Activated CD8-positive, alpha-beta T cell treated with anti-CD3 and anti-CD28 coated beads for 36 hours (primary cell): ENCODE results near the gene GEMIN5. TPM values are rescaled to one million over a fixed set of nuclear protein-coding genes. Genes with fewer than 3 reads are reported as not detected.
"Not testable (repeated sequence)": the region's sequence is repeated elsewhere in the genome, so short reads cannot be mapped to it uniquely, and the experiment has no call there.

Experiments
- ATAC-seq: fragments of 200-7000 bp; cut with Tn5 transposase; one replicate; pipeline ENCODE4 v1.10.0; 2021; ENCODE audit warnings: mild to moderate bottlenecking, moderate library complexity
- CTCF ChIA-PET: fragments of 350-600 bp; sonication (Branson Sonifier 250); formaldehyde crosslinking; loops from one replicate; lab custom pipeline; 2021; ENCODE audit warnings: antibody characterized with exemption; lab: Charles Lee
- POLR2A ChIA-PET: fragments of 350-600 bp; sonication (Branson Sonifier 250); formaldehyde crosslinking; loops from one replicate; lab custom pipeline; 2021; ENCODE audit warnings: antibody characterized with exemption; lab: Charles Lee
- DNase-seq: peaks from one replicate; pipeline ENCODE4 v3.0.0-alpha.2; 2020
- H3K27ac Mint-ChIP-seq: one replicate; pipeline ENCODE4 v1.8.0; 2021; ENCODE audit warnings: mild to moderate bottlenecking, mixed read lengths
- H3K27me3 Mint-ChIP-seq: one replicate; pipeline ENCODE4 v1.8.0; 2021; ENCODE audit warnings: mixed read lengths
- H3K36me3 Mint-ChIP-seq: one replicate; pipeline ENCODE4 v1.8.0; 2021; ENCODE audit warnings: low read depth, mixed read lengths
- H3K4me1 Mint-ChIP-seq: one replicate; pipeline ENCODE4 v1.8.0; 2021; ENCODE audit warnings: low read depth, mixed read lengths
- H3K4me3 Mint-ChIP-seq: one replicate; pipeline ENCODE4 v1.8.0; 2021; ENCODE audit warnings: mild to moderate bottlenecking, moderate library complexity, mixed read lengths
- H3K9me3 Mint-ChIP-seq: one replicate; pipeline ENCODE4 v1.8.0; 2021; ENCODE audit warnings: mixed read lengths
- intact Hi-C: fragments of 100-400 bp; cut with micrococcal nuclease; formaldehyde crosslinking; loops from one replicate; pipeline ENCODE4 v1.10.0; 2022
- total RNA-seq, 2 experiments: library from RNA; stranded (reverse); gene quantifications; one replicate each; pipeline ENCODE4 v1.2.3, GENCODE V29; 2021
- TF ChIP-seq, protein P1 (sequence below): fragments of 200-600 bp; IDR thresholded peaks from one replicate; pipeline ENCODE4 v1.8.0; 2022; ENCODE audit warnings: antibody characterized with exemption, mild to moderate bottlenecking

GEMIN5 gene
- total RNA-seq, 2 experiments from 2014 or later, result 32.1 to 33.0 TPM

DNA sequence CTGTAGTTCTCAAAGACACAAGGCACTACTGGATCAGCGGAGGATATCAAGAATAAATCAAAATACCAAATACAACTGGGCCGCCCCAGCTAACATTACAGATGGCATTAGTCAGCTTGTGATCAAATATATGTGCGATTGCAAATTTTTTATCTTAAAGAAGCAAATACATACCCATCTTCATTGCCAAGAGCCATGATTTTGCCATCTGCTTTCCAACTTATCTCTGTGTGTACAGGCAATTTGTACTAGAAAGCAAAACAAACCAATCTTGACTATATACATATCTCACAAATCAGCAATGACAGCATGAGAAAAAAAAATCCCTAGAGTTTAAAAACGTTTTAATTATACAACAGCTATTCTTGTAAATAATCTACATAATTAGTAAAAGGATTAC is 20.3 kb downstream of the GEMIN5 start:
- H3K4me1 Mint-ChIP-seq, result no peaks in the 10 kb centered on the region
- intact Hi-C loops, result no loop called here
- no peaks in the 10 kb centered on the region for H3K9me3 Mint-ChIP-seq
- TF ChIP-seq, protein P1, sequence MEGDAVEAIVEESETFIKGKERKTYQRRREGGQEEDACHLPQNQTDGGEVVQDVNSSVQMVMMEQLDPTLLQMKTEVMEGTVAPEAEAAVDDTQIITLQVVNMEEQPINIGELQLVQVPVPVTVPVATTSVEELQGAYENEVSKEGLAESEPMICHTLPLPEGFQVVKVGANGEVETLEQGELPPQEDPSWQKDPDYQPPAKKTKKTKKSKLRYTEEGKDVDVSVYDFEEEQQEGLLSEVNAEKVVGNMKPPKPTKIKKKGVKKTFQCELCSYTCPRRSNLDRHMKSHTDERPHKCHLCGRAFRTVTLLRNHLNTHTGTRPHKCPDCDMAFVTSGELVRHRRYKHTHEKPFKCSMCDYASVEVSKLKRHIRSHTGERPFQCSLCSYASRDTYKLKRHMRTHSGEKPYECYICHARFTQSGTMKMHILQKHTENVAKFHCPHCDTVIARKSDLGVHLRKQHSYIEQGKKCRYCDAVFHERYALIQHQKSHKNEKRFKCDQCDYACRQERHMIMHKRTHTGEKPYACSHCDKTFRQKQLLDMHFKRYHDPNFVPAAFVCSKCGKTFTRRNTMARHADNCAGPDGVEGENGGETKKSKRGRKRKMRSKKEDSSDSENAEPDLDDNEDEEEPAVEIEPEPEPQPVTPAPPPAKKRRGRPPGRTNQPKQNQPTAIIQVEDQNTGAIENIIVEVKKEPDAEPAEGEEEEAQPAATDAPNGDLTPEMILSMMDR, result no peak
- ChIA-PET CTCF (interaction anchor here (1.1 to 2.3 kb wide), 2 partner anchors 10 to 13 kb away, joined by 4 to 6 read pairs; no protein-coding TSS in a partner anchor), POLR2A (interaction anchor here (0.7 to 1.3 kb wide), 2 partner anchors 11 to 59 kb away, joined by 3 read pairs; partner anchors contain the start of gene CNOT8)
- H3K27ac Mint-ChIP-seq, result no peak overlapping the region
- DNase-seq, result no peak
- H3K36me3 Mint-ChIP-seq, result peaks cover 22% of the 10 kb centered on the region
- no peak for ATAC-seq
- no peak overlapping the region for H3K4me3 Mint-ChIP-seq
- no peaks in the 10 kb centered on the region for H3K27me3 Mint-ChIP-seq

DNA sequence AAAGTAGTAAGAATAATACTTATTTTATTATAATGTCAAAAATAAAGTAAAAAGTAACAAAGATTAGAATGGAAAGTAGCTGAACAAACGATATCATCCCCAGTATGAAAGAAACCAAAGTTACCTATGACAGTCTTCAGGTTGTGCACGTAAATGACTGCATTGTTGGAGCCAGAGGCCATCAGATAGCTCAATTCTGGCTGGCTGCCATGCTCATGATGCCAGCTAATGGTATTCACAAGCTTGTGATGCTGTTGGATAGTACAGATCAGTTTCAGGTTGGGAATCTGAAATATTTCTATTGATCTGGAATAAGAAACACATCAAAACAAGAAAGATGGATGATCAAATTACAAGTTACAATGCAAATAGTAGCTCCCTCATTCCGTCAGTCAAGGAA is 21.1 kb downstream of the GEMIN5 start:
- no peak for ATAC-seq
- no peak overlapping the region for H3K27ac Mint-ChIP-seq
- H3K36me3 Mint-ChIP-seq, result peaks cover 26% of the 10 kb centered on the region
- H3K4me1 Mint-ChIP-seq, result no peaks in the 10 kb centered on the region
- TF ChIP-seq, protein P1, result no peak
- H3K9me3 Mint-ChIP-seq, result no peaks in the 10 kb centered on the region
- H3K27me3 Mint-ChIP-seq, result no peaks in the 10 kb centered on the region
- CTCF ChIA-PET, result interaction anchor here (1.1 to 2.3 kb wide), 2 partner anchors 11 to 13 kb away, joined by 4 to 6 read pairs; no protein-coding TSS in a partner anchor
- no peak overlapping the region for H3K4me3 Mint-ChIP-seq
- POLR2A ChIA-PET, result interaction anchor here (1.3 kb wide), 1 partner anchor 12 kb away, joined by 3 read pairs; no protein-coding TSS in a partner anchor
- intact Hi-C loops, result no loop called here
- DNase-seq, result no peak

DNA sequence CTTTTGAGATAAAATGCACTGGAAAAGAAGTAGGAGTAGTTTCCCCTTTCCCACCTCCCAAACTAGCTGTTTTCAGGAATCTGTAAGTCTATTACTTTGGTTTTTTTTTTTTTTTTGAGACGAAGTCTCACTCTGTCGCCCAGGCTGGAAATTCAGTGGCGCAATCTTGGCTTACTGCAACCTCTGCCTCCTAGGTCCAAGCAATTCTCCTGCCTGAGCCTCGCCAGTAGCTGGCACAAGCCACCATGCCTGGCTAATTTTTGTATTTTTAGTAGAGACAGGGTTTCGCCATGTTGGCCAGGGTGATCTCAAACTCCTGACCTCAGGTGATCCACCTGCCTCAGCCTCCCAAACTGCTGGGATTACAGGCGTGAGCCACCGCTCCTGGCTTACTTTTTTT is 32.4 kb downstream of the GEMIN5 start:
- ATAC-seq, POLR2A ChIA-PET, H3K27ac Mint-ChIP-seq, H3K27me3 Mint-ChIP-seq, H3K4me1 Mint-ChIP-seq, DNase-seq, H3K9me3 Mint-ChIP-seq, intact Hi-C loops, H3K4me3 Mint-ChIP-seq: not testable (repeated sequence)
- H3K36me3 Mint-ChIP-seq, result peaks cover 44% of the 10 kb centered on the region
- CTCF ChIA-PET, result interaction anchor here (1.5 kb wide), 1 partner anchor 255 kb away, joined by 3 read pairs; no protein-coding TSS in a partner anchor

DNA sequence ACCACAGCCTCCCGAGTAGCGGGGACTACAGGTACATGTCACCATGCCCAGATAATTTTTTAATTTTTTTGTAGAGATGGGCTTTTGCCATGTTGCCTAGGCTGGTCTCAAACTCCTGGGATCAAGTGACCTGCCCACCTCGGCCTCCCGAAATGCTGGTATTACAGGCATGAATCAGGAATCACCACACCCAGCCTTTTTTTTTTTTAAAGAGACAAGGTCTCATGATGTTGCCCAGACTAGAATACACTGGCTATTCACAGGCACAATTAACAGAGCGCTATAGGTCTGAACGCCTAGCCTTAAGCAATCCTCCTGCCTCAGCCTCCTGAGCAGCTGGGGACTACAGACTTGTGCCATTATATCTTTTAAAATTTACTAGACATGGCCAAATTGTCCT is 36.1 kb downstream of the GEMIN5 start:
- Mint-ChIP-seq H3K4me3 (no peak overlapping the region), H3K9me3 (no peaks in the 10 kb centered on the region), H3K36me3 (peaks cover 47% of the 10 kb centered on the region), H3K4me1 (no peaks in the 10 kb centered on the region), H3K27ac (no peak overlapping the region), H3K27me3 (no peaks in the 10 kb centered on the region)
- no peak for DNase-seq
- ATAC-seq, result no peak
- TF ChIP-seq, protein P1, result no peak
- intact Hi-C loops, result no loop called here
- POLR2A ChIA-PET, result interaction anchor here (0.8 to 1.0 kb wide), 2 partner anchors 45 to 255 kb away, joined by 3 read pairs; no protein-coding TSS in a partner anchor
- CTCF ChIA-PET, result interaction anchor here (1.3 kb wide), 1 partner anchor 262 kb away, joined by 3 read pairs; no protein-coding TSS in a partner anchor

DNA sequence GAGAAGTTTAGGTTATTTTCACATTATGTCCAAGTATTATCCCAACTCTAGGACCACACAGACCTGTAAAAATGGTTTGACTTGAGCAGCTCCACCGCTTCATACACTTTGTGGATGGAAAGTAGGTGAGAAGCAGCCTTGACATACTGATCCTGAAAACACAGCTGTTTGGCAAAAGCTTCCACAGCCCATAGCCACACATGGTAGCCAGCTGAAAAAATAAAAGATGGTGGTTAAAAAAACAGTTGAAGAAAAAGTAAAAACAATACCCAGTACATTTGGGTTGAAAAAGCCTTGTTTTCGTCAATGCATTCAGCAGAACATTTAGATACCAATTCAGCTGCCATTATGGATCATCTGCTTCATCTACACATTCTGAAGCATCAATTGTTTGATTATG is 36.7 kb downstream of the GEMIN5 start:
- Mint-ChIP-seq H3K4me1 (no peaks in the 10 kb centered on the region), H3K27me3 (no peaks in the 10 kb centered on the region), H3K36me3 (peaks cover 47% of the 10 kb centered on the region), H3K9me3 (no peaks in the 10 kb centered on the region), H3K4me3 (no peak overlapping the region), H3K27ac (no peak overlapping the region)
- ATAC-seq (no peak), DNase-seq (no peak)
- intact Hi-C loops, result no loop called here
- ChIA-PET POLR2A (no interaction called here), CTCF (no interaction called here)
- TF ChIP-seq, protein P1, result no peak
